GOT3 (cell line): ENCODE results near the gene CCDC8.
"Not testable (repeated sequence)": the region's sequence is repeated elsewhere in the genome, so short reads cannot be mapped to it uniquely, and the experiment has no call there.

Source experiments
- DNase-seq: peaks from one replicate; lab custom pipeline; 2025; ENCODE audit warnings: mixed read lengths; lab: John Stamatoyannopoulos, UW

The CCDC8 gene

DNA sequence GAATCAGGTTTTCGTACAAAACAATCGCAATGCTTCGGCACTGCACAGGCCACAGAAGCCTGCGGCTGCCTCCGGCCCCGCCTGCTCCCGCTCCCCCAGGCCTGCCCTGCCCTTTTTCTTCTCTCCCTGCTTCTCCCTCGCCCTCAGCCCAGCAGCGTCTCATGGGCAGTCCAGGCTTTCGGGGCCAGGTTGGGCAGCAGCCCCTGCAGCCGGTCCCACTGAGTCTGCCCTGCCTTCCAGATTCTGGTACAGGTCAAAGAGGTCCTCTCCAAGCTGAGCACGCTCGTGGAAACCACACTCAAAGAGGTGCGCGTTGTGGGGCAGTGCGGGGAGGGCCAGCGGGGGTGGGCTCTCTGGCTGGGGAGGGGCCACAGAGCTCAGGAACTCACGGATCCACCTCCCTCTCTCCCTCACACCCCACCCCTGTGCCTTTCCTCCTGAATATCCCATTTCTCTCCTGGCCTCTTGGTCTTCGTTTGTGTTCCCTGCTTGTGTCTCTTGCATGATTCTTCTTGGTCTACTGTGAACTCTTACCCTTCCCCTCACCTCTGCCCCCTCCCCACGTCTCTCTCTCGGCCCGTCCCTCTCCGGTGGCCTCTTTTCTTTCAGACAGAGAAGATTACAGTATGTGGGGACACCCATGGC is 30.1 kb downstream of the CCDC8 start:
- no peak for DNase-seq

DNA sequence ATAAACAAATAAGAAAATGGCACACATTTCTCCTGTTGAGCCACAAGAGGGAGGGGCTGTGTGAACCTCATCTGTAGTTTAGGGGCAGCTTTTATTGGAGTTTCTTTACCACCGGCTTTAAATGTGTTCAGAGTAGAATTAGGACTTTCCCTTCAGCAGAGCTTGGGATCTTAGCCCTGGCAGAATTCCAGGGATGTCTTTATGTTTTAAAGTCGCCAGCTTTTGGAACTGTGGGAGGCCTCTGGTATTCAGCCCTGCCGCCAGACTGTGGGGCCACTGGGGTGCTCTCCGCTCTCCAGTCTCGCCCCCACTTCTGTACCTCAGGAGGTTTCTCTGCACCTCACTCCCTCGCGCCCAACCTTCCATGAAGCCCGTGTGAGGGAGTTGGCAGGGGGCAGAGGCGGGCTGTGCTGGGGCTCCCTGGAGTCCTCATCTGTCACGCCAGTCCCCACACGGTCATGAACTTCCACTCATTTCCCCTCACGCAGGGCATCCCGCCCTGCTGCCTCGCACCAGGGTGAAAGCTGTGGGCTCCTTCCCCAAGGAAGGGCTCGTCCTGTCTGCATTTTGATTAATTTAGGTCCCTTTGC is 31.5 kb downstream of the CCDC8 start:
- no peak for DNase-seq

- no peak for DNase-seq
Observed at GRCh38 chr19:46381346-46381745, 32.0 kb downstream of the CCDC8 start.

DNA sequence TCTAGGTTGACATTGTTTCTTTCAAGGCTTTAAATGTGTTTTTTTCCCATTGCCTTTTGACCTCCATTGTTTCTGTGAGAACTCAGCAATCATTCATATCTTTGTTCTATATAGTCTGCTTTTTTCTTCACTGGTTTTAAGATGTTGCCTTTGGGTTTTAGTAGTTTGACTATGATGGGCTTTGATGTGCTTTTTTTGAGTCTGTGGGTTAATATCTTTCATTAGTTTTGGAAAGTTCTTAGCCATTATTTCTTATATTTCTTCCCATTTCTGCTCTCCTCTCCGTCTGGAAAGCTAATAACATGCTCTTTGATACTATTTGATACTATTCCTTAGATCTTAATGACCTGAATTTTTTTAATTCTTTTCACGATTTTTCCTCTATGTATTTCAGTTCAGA is 32.7 kb downstream of the CCDC8 start:
- no peak for DNase-seq

- DNase-seq: no peak
Observed at GRCh38 chr19:46378268-46378667, 35.1 kb downstream of the CCDC8 start.

DNA sequence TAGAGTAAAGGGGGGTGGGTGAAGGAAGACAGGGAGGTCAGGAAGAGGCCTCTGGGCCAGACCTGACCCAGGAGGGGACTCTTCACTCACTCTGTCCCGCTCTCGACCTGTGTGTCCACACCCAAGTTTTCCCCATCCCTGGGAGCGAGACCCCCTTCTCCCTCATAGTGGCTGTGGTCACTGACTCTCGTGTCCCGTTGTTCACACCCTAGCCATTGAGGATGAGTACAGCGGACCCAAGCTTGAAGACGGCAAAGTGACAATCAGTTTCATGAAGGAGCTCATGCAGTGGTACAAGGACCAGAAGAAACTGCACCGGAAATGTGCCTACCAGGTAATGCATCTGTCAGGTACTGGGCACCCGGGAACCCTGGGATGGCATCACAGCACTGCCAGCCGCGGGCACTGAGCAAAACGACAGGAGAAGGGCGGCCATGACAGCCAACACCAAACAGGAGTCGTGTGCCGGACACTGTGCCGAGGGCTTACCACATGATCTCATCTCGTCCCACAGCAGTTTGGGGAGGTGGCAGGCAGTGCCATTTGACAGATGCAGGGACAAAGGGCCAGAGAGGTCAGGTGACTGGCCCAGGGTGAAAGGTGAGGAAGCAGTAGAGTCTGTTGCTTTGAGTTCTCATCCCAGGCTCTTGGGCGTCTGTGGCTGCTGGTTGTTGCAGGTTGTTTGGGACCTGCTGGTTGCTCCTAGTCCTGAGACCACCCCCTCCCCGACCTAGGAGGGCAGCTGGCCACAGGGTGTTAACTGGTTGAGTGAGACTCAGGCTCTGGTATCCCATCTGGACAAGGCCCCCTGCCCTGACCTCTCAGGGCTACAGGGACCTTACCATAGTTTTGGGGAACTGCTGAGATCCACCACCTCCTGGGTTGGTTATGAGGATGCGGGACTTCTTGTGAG is 36.9 kb downstream of the CCDC8 start:
- DNase-seq: no peak

- DNase-seq: not testable (repeated sequence)
Observed at GRCh38 chr19:46375476-46376067, 37.8 kb downstream of the CCDC8 start.

GRCh38 chr19:46374536-46375475 is 38.6 kb downstream of the CCDC8 start:
- DNase-seq: no peak

DNA sequence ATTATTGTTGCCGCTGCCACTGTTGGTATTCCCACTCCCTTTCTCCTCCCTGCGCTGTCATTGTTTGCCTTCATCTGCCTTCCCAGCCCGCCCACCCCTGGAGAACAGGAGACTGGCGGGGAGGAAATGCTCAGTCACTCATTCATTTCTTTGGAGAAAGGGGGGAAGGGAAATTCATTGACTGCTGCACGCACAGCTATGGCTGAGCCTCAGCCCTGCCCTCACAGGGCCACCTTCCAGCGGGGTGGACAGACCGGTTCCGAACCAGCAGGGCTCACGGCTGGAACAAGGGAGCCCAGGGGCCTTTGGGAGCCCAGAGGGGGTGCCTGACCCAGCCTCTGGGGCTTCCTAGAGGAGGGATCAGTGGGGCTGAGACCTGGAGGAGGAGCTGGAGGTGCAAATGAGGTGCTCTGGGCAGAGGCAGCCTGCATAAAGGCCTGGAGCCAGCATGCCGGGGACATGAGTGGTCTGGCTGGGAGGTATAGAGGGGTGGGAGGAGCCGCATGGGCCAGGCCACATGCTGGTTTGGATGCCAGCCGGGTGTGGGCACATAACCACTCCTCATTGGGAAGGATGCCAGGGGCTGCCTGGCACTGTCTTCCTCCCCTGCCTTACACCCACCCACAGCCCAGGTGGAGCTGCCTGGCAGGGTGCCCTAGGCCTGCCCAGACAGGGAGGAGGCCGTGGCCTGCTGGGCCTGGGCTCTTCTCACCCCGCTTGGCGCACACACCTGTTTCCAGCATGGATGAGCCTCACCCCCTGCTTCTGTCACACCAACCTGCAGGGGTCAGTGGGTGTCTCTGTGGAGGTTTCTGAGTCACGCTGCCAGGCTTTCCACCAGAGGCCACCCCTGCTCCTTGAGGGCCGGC is 39.6 kb downstream of the CCDC8 start:
- DNase-seq: no peak

DNA sequence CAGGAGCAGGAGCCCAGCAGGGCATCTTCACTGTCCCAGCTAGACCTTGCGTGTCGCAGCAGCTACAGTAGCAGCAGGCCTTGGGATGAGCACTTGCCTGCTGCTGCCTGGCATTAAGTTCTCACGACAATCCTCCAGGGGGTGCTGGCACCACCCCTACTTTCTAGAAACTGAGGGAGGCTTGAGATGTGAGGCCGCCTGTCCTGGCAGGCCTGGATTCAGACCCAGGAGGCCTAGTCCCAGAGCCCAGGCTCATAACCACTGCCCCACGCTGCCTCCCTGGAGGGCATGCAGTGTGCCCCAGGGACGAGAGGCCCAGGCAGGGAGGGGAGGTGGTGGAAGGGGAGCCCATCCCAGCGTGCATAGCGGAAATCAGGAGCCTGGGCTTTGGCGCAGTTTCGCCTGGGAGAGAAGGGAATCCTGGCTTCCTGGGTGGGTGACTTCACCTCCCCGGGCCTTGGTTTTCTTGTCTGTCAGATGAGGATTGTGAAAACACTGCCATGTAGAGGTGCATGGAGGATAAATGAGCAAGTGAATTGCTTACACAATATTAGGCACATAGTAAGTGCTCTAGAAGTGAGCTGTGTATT is 40.4 kb downstream of the CCDC8 start:
- DNase-seq: no peak

DNA sequence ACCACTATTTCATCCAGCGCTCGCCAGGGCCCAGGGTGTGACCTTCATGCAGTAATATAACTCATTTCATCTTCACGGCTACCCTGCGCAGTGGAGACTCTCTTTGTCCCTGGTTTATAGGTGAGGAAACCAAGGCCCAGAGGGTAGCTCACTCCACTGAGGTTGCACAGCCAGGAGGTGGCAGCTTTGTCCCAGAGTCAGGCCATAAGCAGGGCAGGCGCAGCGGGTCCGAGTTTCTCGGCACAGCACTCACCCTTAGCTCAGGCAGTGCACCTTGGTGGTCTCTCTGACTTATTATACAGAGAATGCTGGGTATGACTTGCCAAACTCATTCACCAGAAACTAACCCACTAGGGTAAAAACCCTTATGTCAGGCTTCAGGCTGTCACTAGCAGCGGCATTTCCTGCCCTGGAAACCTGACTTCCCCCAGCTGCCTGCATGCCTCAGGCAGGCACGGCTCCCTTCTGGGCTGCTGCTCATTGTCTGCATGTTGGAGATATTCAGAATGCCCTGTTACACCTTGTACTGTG is 41.9 kb downstream of the CCDC8 start:
- no peak for DNase-seq

DNA sequence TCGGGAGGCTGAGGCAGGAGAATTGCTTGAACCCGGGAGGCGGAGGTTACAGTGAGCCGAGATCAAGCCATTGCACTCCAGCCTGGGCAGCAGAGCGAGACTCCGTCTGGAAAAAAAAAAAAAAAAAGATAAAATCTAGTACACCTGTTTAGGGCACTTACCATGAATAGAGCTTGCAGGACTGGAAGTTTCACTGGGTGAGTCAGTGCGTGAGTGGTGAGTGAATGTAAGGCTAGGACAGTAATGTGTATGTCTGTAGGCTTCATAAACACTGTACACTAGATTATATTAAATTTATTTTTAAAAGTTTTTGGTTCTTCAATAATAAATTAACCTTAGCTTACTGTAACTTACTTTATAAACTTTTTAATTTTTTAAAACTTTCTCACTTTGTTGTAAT is 43.5 kb downstream of the CCDC8 start:
- no peak for DNase-seq

DNA sequence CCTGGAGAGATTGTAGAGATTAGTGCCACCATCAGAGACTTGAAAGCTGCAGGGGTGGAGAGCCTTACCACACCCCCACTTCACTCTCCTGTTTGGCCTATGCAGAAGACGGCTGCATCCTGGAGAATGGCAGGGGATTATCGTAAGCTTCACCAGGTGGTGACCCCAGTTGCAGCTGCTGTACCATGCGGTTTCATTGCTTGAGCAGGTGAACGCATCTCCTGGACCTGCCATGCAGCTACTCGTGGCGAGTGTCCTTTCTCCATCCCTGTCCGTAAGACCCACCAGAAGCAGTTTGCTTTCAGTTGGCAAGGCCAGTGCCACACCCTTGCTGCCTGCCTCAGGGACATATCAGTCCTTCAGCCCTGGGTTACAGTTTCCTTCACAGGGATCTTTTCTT is 45.2 kb downstream of the CCDC8 start:
- no peak for DNase-seq

GRCh38 chr19:46367426-46367825 is 45.9 kb downstream of the CCDC8 start:
- DNase-seq: no peak

DNA sequence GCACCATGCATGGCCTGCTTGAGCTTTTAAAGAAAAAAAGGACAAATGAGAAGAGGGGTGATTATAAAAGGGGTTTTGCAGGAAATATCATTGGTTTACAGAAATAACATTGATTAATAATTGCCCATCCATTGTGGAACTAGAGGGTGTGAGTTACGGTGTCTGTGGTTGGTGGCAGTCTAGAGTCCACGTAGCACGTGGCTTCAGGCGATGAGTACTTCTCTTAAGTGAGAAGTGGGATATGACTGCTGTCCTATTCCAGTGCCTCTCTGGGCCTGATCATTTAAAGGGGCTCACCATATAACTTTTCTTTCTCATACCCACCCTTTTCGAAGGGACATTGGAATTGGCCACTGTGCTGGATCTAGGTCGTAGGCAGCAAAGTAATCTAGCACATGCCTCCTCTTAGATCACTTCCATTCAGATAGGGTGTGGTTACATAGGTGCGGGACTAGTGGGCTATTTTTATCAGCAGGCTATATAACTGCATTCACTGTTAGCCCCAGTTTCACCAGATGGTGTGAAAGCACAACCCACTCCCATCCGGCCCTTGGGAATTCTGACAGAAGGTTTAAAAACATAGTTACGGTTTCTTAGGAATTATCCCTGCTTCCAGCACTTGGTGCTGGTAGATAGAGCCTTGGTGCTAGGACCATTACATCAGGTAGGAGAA is 46.6 kb downstream of the CCDC8 start:
- no peak for DNase-seq

DNA sequence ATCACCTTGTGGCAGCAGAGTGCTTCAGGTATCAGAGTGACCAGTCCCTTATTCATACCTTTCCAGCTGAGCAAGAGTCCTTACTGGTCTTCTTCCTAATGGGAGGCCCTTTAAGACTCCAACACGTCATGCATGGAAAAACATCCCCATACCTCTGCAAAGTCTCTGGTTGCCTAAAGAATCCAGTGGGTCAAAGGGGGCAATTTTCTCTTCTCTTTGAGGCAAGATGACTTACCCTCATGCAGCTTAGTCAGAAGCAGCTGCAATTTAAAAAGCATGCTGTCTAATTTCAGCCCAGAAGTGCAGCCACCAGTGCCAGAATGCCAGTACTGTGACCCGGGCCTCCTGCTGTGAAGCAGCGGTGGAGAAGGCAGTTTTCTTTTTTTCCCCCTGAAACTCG is 47.8 kb downstream of the CCDC8 start:
- no peak for DNase-seq

DNA sequence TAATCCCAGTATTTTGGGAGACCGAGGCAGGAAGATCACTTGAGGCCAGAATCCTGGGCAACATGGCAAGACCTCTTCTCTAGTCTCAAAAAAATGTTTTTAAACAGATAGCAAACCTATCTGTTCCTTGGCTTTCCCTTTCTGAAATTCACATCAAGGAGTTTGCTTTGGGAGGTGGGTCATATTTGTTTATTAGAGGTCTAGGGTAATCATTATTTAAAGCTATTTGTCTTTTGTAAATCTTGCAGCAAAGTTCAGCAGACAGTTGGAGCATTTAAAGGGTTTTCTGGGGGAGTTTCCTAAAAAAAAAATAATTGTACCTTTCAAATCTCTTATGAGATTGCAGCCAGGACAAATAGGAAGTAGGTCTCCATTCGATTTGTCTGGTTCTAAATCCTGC is 49.0 kb downstream of the CCDC8 start:
- DNase-seq: no peak

- no peak for DNase-seq
Observed at GRCh38 chr19:46361915-46362314, 51.4 kb downstream of the CCDC8 start.
